ENCODE data around the gene CTH.
"Not testable (repeated sequence)": the region's sequence is repeated elsewhere in the genome, so short reads cannot be mapped to it uniquely, and the experiment has no call there.

Gene CTH

DNA sequence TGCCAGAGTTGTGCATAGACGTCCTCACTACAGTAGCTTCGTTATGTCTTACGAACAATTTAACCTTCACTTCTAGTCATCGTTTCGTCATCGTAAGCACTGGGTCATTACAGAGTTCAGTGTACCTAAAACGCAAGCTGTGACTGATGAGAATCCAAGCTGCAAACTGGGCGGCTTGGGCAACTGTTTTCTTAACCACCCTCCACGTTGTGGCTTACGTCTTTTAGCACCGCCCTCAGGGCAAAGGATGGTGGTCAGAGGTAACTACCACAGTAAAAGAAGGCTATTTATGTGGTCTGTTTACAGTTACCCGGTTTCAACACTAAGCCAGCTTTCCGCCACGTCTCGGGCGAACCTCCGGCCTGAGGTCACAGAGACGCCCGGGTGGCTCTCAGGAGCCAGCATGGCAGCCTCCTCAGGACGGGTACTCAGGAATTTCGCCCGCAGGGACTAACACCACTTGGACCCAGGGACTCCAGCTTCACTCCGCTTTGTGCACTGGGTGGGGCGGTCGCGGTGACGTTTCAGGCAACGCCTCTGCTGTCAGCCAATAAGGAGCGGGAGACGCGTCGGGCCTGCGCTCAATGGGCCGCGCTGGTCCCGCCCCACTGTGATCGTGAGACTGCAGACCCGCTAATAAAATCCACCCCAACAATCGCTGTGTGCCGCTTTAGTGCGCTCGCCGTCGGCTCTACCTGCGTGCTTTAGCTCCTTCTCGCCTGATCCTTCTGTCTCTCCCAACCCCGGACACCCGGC is at the start of gene CTH:
Gene CTH (plus strand): TSS at position 665 of the 756 bp plus-strand sequence. CDS start 148 bp downstream, outside the sequence.
- peak; percentile 98 for DNase-seq (ENCODE audit: low read depth)

DNA sequence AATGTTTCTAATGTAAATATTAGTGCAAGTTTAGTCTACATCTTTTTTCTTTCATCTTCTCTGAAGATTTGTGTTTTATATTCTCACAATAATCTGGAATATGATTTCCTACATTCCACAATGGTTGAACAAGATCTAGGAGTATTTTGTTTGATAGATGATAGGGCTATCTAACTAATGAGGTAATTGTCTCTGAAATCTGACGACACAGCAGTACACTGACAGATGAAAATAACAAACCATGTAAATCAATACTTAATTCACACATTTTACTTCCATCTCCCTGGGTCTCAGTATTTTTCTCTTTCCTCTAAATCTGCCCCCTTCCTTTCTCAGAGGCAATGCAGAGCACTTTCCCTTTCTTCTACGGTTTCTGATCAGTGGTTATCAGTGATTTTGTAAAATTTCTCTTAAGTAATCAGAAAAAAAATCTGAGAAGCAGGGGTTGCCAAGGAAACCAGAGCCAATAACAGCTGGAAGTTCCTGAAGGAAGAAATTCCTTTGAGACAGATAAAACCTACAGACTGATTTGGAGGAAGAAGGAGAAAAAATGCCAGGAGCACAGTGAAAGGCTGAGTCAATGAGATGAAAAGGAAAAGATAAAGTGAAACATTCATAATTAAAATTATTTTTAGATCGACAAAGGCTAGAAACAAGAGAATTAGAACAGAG is 49.2 kb upstream of the CTH start:
- peak; percentile 9 for DNase-seq (ENCODE audit: low read depth)

- no peak for DNase-seq (ENCODE audit: low read depth)
These were observed 46.6 kb upstream of the CTH start for GRCh38 chr1:70364439-70364838.

- DNase-seq (ENCODE audit: low read depth): not testable (repeated sequence)
These were observed 44.6 kb upstream of the CTH start for GRCh38 chr1:70366425-70366952.

DNA sequence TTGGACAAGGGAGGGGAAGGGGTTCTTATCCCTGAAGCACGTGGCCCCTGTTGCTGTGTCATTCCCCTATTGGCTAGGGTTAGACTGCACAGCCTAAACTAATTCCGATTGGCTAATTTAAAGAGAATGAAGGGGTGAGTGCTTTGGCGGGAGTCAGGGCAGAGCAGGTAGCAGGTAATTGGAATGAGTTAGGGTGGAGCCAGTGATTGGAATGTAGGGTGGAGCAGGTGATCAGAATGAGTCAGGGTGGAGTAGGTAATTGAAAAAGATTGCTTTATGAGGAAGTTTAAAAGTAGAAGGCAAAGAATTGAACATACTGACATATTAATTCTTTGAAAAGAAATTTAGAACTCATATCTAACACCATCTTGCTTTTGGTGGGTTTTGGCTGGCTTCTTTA is 44.1 kb upstream of the CTH start:
- DNase-seq (ENCODE audit: low read depth): not testable (repeated sequence)

DNA sequence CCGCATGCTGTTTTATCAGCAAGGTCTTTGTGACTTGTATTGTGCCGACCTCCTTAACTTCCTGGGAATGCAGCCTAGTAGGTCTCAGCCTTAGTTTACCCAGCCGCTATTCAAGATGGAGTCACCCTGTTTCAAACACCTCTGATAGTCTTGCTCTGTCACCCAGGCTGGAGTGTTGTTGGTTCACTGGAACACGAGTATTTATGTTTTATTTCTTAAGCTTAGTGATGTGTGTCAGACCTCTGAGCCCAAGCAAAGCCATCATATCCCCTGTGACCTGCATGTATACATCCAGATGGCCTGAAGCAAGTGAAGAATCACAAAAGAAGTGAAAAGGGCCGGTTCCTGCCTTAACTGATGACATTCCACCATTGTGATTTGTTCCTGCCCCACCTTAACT is 43.7 kb upstream of the CTH start:
- DNase-seq (ENCODE audit: low read depth): not testable (repeated sequence)

- DNase-seq (ENCODE audit: low read depth): not testable (repeated sequence)
These were observed 39.5 kb upstream of the CTH start for GRCh38 chr1:70371586-70371985.

GRCh38 chr1:70372426-70372825 is 38.6 kb upstream of the CTH start:
- no peak for DNase-seq (ENCODE audit: low read depth)

- DNase-seq (ENCODE audit: low read depth): not testable (repeated sequence)
These were observed 37.5 kb upstream of the CTH start for GRCh38 chr1:70373580-70373979.

DNA sequence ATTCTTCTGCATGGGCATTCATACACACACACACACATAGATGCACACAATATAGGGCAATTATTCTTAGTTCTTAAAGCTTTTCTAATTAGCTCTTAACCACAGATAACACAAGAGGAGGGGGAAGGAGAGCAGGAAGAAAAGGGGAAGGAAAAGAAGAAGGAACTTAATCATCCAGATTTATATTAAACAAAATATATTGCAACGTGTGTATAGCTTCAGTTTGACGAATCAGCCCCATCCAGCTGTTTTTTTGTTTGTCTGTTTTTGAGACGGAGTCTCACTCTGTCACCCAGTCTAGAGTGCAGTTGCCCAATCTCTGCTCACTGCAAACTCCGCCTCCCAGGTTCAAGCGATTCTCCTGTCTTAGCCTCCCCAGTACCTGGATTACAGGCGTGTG is 34.9 kb upstream of the CTH start:
- DNase-seq (ENCODE audit: low read depth): no peak

- DNase-seq (ENCODE audit: low read depth): no peak
These were observed 28.4 kb upstream of the CTH start for GRCh38 chr1:70382682-70383081.

DNA sequence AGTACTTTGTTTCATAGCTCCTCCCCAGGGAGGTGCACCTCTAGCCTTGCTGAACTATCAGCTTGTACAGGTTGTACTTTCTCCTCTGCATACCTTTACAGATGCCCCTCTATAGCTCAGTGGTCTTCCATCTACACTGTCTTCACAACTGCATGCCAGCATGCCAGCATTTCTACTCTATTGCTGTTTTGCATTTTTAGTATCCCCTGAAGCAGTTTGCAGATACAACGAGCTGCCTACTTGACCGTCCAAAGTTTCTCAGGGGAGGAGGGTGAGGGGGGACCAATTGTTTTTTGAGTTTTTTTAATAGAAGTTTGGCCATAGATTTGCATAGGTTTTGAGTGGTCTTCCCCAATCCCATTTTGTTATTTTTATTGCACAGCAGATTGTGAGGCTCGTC is 27.6 kb upstream of the CTH start:
- no peak for DNase-seq (ENCODE audit: low read depth)

GRCh38 chr1:70384542-70384941 is 26.5 kb upstream of the CTH start:
- DNase-seq (ENCODE audit: low read depth): no peak

DNA sequence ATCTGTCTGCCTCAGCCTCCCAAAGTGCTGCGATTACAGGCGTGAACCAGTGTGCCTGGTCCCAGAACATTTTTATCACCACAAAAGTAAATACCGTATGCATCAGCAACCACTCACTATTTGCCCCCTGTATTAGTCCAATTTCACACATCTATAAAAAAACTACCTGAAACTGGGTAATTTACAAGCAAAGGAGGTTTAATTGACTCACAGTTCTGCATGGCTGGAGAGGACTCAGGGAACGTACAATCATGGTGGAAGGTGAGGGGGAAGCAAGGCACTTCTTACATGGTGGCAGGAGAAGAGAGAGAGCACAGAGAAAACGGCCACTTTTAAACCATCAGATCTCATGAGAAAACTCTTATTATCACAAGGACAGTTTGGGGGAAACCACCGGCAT is 25.6 kb upstream of the CTH start:
- no peak for DNase-seq (ENCODE audit: low read depth)

- no peak for DNase-seq (ENCODE audit: low read depth)
These were observed 24.9 kb upstream of the CTH start for GRCh38 chr1:70386121-70386520.

DNA sequence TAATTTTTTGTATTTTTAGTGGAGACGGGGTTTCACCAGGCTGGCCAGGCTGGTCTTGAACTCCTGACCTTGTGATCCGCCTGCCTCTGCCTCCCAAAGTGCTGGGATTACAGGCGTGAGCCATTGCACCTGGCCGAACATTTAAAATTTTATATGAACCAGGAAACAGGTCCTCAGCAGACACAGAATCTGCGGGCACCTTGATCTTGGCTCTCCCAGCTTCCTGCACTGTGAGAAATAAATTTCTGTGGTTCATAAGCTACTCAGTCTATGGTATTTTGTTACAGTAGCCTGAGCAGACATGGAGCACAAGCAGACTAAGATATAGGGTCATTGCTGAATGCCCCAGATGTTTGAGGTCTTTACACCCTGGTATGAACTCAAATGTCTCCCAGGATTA is 23.6 kb upstream of the CTH start:
- DNase-seq (ENCODE audit: low read depth): no peak

GRCh38 chr1:70392626-70393025 is 18.4 kb upstream of the CTH start:
- DNase-seq (ENCODE audit: low read depth): no peak

- no peak for DNase-seq (ENCODE audit: low read depth)
These were observed 14.5 kb upstream of the CTH start for GRCh38 chr1:70396607-70397006.

- no peak for DNase-seq (ENCODE audit: low read depth)
These were observed 14.1 kb upstream of the CTH start for GRCh38 chr1:70397013-70397412.

- DNase-seq (ENCODE audit: low read depth): no peak
These were observed 10.7 kb upstream of the CTH start for GRCh38 chr1:70400335-70400734.

DNA sequence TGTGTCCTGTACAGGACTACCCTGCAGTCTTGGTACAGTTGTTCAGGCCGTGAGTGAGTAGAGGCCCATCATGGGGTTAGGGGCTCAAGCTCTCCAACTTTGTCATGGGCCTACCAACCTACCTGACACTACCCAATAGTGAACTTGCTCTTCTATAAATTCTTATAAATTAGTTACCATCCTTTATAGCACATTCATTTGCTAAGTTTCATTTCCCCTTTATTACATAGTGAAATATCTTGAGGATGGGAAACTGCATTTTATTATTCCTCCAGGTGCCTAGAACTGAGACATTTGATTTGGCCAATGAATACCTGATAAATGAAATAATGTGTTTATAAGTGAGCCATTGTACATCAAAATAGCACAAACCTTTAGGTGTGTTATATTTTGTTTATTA is 9.1 kb upstream of the CTH start:
- no peak for DNase-seq (ENCODE audit: low read depth)

DNA sequence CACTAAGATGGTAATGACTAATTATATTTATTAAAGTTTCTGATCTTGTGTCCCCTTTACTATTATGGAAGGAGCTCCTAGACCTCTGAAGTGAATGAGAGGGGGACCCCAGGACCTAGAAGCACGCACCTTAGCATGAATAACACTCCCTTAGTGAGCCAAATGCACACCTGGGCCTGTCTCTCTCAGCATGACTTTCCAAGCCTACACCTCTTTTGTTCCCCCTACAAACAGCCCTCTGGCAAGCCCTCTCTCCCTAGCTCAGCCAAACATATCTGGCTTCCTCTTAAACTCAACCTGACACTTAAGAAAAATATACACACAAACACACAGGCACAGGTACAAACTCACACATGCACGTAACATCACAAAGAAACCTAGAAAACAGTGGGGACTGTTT is 7.3 kb upstream of the CTH start:
- no peak for DNase-seq (ENCODE audit: low read depth)

- DNase-seq (ENCODE audit: low read depth): no peak
These were observed 5.2 kb upstream of the CTH start for GRCh38 chr1:70405780-70406416.
